GM13977 (cell line): ENCODE results near the gene KRT7.
A peak's percentile ranks its signal among the peaks of the same experiment; 100 is the strongest.

ENCODE experiments used
- DNase-seq: peaks from one replicate; pipeline ENCODE4 v3.0.0; 2012; ENCODE audit warnings: low spot score
- CTCF ChIP-seq: IDR thresholded peaks from 2 replicates; pipeline ENCODE4 v1.5.1; 2012; ENCODE audit warnings: mild to moderate bottlenecking, control low read depth; ENCODE audit not compliant: insufficient read depth; ENCODE audit errors: extremely low read depth, missing control alignments
- in situ Hi-C: fragments of 300-500 bp; cut with MboI; formaldehyde crosslinking; loops from one replicate; pipeline ENCODE4 v1.12.0; 2022; ENCODE audit warnings: low sequenced_read_pairs, low pct_unique_long_range_greater_than_20kb, mixed read lengths, inconsistent platforms; ENCODE audit not compliant: unreplicated experiment

KRT7 gene

GRCh38 chr12:52217223-52217622, 15.8 kb upstream of the KRT7 start:
- TF ChIP-seq CTCF, result no peak
- in situ Hi-C loops, result no loop called here
- no peak for DNase-seq

GRCh38 chr12:52218001-52218400, 15.0 kb upstream of the KRT7 start:
- no peak for DNase-seq
- in situ Hi-C loops, result no loop called here
- TF ChIP-seq CTCF, result no peak

- no peak for TF ChIP-seq CTCF
- DNase-seq, result no peak
- in situ Hi-C loops, result no loop called here
These were observed 12.6 kb upstream of the KRT7 start for GRCh38 chr12:52220477-52220876.

- in situ Hi-C loops, result no loop called here
- TF ChIP-seq CTCF, result no peak
- DNase-seq, result no peak
These were observed 11.8 kb upstream of the KRT7 start for GRCh38 chr12:52221070-52221781.

- peak; percentile 50 for TF ChIP-seq CTCF
- DNase-seq, result peak; percentile 19
- in situ Hi-C loops, result no loop called here
These were observed 11.1 kb upstream of the KRT7 start for GRCh38 chr12:52221912-52222457.

- no peak for TF ChIP-seq CTCF
- in situ Hi-C loops, result no loop called here
- DNase-seq, result no peak
These were observed 10.4 kb upstream of the KRT7 start for GRCh38 chr12:52222692-52223091.
